ENCODE results near the gene SIAH2. TPM values are rescaled to one million over a fixed set of nuclear protein-coding genes. Genes with fewer than 3 reads are reported as not detected.

SIAH2 gene
- total RNA-seq, 2 experiments from 2014 or later = 73.7 to 76.1 TPM

DNA sequence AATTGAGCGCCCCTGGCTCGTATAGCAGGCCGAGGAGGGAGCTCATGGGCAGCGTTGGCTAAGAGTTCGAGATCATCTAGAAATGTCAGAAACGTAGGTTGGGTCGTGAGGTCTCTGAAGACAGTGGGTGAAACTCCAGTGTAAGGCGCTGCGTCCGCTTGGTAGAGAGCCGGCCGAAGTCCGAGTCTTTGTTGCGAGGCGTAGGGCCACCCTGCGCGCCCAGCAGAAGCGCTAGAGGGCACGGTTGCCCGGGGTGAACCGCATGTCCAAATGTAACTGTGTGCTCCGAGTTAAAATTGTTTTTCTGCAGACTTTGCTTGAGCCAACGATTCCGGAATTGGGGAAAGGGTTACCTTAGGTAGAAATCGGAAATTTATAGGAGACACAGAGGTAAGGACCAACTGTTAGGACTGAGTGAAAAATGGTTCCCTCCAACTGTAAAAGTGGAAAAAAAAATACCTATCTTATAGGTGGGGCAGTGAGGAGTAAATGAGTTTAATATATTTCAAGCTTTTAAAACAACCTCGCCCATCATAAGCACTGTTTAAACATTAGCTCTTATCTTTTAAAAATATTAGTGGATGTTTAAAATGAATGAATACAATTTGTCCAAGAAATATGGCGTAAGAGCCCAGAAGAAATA, 993 bp upstream of the SIAH2 start:
- Mint-ChIP-seq H3K27me3 (no peaks in the 10 kb centered on the region), H3K9me3 (no peaks in the 10 kb centered on the region), H3K4me1 (ENCODE audit: low read depth) (peaks cover 44% of the 10 kb centered on the region), H3K4me3 (peak overlapping the region; percentile 100), H3K27ac (peak overlapping the region; percentile 100), H3K36me3 (ENCODE audit: low read depth) (peaks cover 40% of the 10 kb centered on the region)
- peak; percentile 2 for ATAC-seq (ENCODE audit: poor library complexity)
- ChIA-PET CTCF (interaction anchor here (0.6 to 4.6 kb wide), 9 partner anchors 20 to 158 kb away, joined by 3 to 22 read pairs (median 3); partner anchors contain the start of gene ERICH6), POLR2A (interaction anchor here (0.6 to 7.0 kb wide), 37 partner anchors 7 to 1505 kb away, joined by 3 to 146 read pairs (median 5); partner anchors contain the start of genes EIF2A, ERICH6, MBNL1 and MED12L)
- TF ChIP-seq, protein P1, sequence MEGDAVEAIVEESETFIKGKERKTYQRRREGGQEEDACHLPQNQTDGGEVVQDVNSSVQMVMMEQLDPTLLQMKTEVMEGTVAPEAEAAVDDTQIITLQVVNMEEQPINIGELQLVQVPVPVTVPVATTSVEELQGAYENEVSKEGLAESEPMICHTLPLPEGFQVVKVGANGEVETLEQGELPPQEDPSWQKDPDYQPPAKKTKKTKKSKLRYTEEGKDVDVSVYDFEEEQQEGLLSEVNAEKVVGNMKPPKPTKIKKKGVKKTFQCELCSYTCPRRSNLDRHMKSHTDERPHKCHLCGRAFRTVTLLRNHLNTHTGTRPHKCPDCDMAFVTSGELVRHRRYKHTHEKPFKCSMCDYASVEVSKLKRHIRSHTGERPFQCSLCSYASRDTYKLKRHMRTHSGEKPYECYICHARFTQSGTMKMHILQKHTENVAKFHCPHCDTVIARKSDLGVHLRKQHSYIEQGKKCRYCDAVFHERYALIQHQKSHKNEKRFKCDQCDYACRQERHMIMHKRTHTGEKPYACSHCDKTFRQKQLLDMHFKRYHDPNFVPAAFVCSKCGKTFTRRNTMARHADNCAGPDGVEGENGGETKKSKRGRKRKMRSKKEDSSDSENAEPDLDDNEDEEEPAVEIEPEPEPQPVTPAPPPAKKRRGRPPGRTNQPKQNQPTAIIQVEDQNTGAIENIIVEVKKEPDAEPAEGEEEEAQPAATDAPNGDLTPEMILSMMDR (IDR thresholded peaks at IDR 0.05) = peak; percentile 48
- Histone ChIP-seq H3K36me3 (ENCODE audit: insufficient read depth, low read length) (no peaks in the 10 kb centered on the region), H3K4me3 (ENCODE audit: low read length) (peak overlapping the region; percentile 85), H3K4me1 (ENCODE audit: insufficient read depth, low read length) (peaks cover 27% of the 10 kb centered on the region), H3K27ac (ENCODE audit: low read depth in 1 of 2, low read length in 2 of 2) (peak overlapping the region; percentile 98 to 99), H3K9me3 (ENCODE audit: control insufficient read depth in 1 of 2, insufficient read depth in 1 of 2, low read length in 2 of 2) (no peaks in the 10 kb centered on the region), H3K27me3 (ENCODE audit: control insufficient read depth in 1 of 2, insufficient read depth in 2 of 2, low read length in 2 of 2) (no peaks in the 10 kb centered on the region)
- intact Hi-C loops (cut with DNase I, micrococcal nuclease) = loop anchor here (1.0 to 10.0 kb wide), 9 partner anchors 42 to 1639 kb away; partner anchors contain the start of genes EIF2A (in 2 of the 2), SELENOT (in 2 of the 2), SERP1 (in 2 of the 2) and ERICH6 (in 1 of the 2)
- DNase-seq = peak in 11 of 14 experiments; percentile 19 to 75 (median 43)

DNA sequence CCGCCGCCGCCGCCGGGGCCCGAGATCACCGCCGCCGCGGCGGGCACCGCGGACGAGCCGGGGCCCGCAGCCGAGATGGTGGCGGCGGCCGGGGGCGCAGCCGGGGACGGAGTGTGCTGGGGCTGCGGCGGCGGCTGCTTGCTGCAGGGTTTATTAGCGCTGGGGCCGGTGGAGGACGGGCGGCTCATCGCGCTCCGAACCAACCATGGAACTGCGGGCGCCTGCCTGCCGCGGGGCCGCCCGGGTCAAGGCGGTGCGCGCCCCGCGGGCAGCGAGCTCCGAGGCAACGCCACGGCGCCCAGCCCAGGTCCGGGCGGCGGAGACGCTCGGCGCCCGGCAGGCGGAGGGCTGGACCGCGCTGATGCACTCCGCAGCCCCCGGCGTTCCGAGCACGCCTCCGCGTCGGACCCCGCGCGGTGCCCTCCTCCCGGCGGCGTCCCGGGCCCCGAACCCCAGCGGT, 277 bp downstream of the SIAH2 start:
- DNase-seq (no peak), ATAC-seq (ENCODE audit: poor library complexity) (no peak)
- Mint-ChIP-seq H3K27me3 (no peaks in the 10 kb centered on the region), H3K27ac (peak overlapping the region; percentile 100), H3K36me3 (ENCODE audit: low read depth) (peaks cover 49% of the 10 kb centered on the region), H3K4me1 (ENCODE audit: low read depth) (peaks cover 53% of the 10 kb centered on the region), H3K4me3 (no peak overlapping the region), H3K9me3 (no peaks in the 10 kb centered on the region)
- Histone ChIP-seq H3K4me1 (ENCODE audit: insufficient read depth, low read length) (peaks cover 35% of the 10 kb centered on the region), H3K27ac (ENCODE audit: low read depth in 1 of 2, low read length in 2 of 2) (peak overlapping the region in 1 of 2 donors; percentile 99), H3K27me3 (ENCODE audit: control insufficient read depth in 1 of 2, insufficient read depth in 2 of 2, low read length in 2 of 2) (no peaks in the 10 kb centered on the region), H3K4me3 (ENCODE audit: low read length) (peak overlapping the region; percentile 91), H3K36me3 (ENCODE audit: insufficient read depth, low read length) (no peaks in the 10 kb centered on the region), H3K9me3 (ENCODE audit: control insufficient read depth in 1 of 2, insufficient read depth in 1 of 2, low read length in 2 of 2) (no peaks in the 10 kb centered on the region)
- TF ChIP-seq, protein P1 (IDR thresholded peaks at IDR 0.05) = no peak
- ChIA-PET POLR2A (interaction anchor here (0.8 to 7.0 kb wide), 31 partner anchors 9 to 1632 kb away, joined by 3 to 146 read pairs (median 6); partner anchors contain the start of genes EIF2A, ERICH6, GPR171 and MBNL1), CTCF (interaction anchor here (0.7 to 4.6 kb wide), 5 partner anchors 25 to 267 kb away, joined by 3 to 22 read pairs (median 3); no protein-coding TSS in a partner anchor)
- intact Hi-C loops (cut with DNase I, micrococcal nuclease) = loop anchor here (1.0 to 10.0 kb wide), 8 partner anchors 40 to 1638 kb away; partner anchors contain the start of genes EIF2A (in 2 of the 2), SELENOT (in 2 of the 2), SERP1 (in 2 of the 2) and ERICH6 (in 1 of the 2)

DNA sequence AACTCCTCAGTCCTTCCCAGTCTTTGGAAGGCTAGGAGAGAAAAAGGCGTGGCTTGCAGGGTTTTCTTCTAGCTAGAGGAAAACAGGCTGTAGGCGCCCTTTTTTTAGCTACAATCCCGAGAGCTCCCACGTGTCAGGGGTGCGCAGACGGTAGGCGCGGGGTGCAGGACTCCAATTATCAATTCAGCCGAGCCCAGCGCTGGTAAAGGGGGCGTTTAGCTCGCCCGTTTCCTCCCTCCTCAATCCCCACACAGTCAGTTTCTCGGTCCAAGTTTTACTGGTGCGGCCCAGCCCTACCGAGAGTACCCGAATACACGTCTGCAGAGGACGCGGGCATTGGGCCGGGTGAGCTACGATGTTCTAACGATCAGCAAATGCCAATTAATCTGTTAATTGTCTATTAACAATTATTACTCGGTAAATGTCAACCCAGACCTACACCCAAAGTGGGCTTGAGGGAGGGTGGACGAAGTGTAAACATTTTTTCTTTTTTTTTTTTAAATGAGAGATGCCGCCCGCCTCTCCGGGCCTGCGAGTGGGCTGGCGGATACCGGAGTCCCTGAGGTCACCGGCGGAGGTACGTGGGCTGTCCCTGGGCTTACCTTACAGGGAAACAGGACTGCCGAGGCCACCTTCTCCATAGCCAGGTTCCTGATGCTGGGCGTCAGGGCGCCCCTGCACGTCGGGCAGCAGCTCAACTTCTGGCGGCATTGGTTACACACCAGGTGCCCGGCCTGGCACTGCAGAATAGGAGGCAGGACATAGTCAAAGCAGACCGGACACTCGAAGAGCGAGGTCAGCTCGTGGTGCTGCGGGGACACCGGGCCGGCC, 923 bp downstream of the SIAH2 start:
- H3K36me3 Mint-ChIP-seq (ENCODE audit: low read depth) = peaks cover 55% of the 10 kb centered on the region
- Histone ChIP-seq H3K27ac (ENCODE audit: low read depth in 1 of 2, low read length in 2 of 2) (peak overlapping the region; percentile 74 to 99), H3K27me3 (ENCODE audit: control insufficient read depth in 1 of 2, insufficient read depth in 2 of 2, low read length in 2 of 2) (no peaks in the 10 kb centered on the region), H3K4me3 (ENCODE audit: low read length) (peak overlapping the region; percentile 91), H3K36me3 (ENCODE audit: insufficient read depth, low read length) (peaks cover 3% of the 10 kb centered on the region), H3K9me3 (ENCODE audit: control insufficient read depth in 1 of 2, insufficient read depth in 1 of 2, low read length in 2 of 2) (no peaks in the 10 kb centered on the region), H3K4me1 (ENCODE audit: insufficient read depth, low read length) (peaks cover 38% of the 10 kb centered on the region)
- DNase-seq (peak in 12 of 14 experiments; percentile 7 to 56 (median 22)), ATAC-seq (ENCODE audit: poor library complexity) (no peak)
- CTCF ChIA-PET = interaction anchor here (0.7 to 4.6 kb wide), 7 partner anchors 26 to 267 kb away, joined by 3 to 22 read pairs (median 3); no protein-coding TSS in a partner anchor
- H3K27ac Mint-ChIP-seq = peak overlapping the region; percentile 88
- H3K4me1 Mint-ChIP-seq (ENCODE audit: low read depth) = peaks cover 59% of the 10 kb centered on the region
- TF ChIP-seq, protein P1 (IDR thresholded peaks at IDR 0.05) = no peak
- intact Hi-C loops (cut with DNase I, micrococcal nuclease) = loop anchor here (2.0 to 10.0 kb wide), 8 partner anchors 23 to 1637 kb away; partner anchors contain the start of genes ERICH6 (in 1 of the 2), HPS3 (in 1 of the 2), PFN2 (in 1 of the 2) and RNF13 (in 1 of the 2)
- no peaks in the 10 kb centered on the region for H3K27me3 Mint-ChIP-seq
- POLR2A ChIA-PET = interaction anchor here (0.7 to 7.0 kb wide), 22 partner anchors 9 to 1632 kb away, joined by 3 to 146 read pairs (median 6); partner anchors contain the start of genes EIF2A, ERICH6, GPR171 and SELENOT
- no peaks in the 10 kb centered on the region for H3K9me3 Mint-ChIP-seq
- peak overlapping the region; percentile 94 for H3K4me3 Mint-ChIP-seq

Data from CD4-positive, alpha-beta T cell (primary cell).